Measurements from ENCODE around the gene RMI1. TPM values are rescaled to one million over a fixed set of nuclear protein-coding genes. Genes with fewer than 3 reads are reported as not detected.

The RMI1 gene
- total and polyA plus RNA-seq, 10 of the 15 experiments (the other 5 are each of a cell fraction or from before 2014, with no cell fraction given) = 3.6 to 34.1 (median 16.1) TPM

- no peak for TF ChIP-seq CUX1 (IDR thresholded peaks at IDR 0.05; ENCODE audit: insufficient replicate concordance, low read depth, low read length)
These were observed 19.6 kb upstream of the RMI1 start (continued) for GRCh38 chr9:83960991-83961390.

GRCh38 chr9:83962165-83962564 lies 18.4 kb upstream of the RMI1 start:
- FAIRE-seq = no peak
- SMC1A ChIA-PET (ENCODE audit: uncharacterized antibody, unreplicated experiment) = interaction anchor here (1.4 to 2.1 kb wide), 2 partner anchors 10 to 17 kb away, joined by 3 to 12 read pairs; no protein-coding TSS in a partner anchor
- in situ Hi-C loops (cut with MboI) = no loop called here
- TF ChIP-seq, protein P1, sequence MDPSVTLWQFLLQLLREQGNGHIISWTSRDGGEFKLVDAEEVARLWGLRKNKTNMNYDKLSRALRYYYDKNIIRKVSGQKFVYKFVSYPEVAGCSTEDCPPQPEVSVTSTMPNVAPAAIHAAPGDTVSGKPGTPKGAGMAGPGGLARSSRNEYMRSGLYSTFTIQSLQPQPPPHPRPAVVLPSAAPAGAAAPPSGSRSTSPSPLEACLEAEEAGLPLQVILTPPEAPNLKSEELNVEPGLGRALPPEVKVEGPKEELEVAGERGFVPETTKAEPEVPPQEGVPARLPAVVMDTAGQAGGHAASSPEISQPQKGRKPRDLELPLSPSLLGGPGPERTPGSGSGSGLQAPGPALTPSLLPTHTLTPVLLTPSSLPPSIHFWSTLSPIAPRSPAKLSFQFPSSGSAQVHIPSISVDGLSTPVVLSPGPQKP (IDR thresholded peaks at IDR 0.05; ENCODE audit: low read depth, low read length) = no peak
- TF ChIP-seq, protein P2, sequence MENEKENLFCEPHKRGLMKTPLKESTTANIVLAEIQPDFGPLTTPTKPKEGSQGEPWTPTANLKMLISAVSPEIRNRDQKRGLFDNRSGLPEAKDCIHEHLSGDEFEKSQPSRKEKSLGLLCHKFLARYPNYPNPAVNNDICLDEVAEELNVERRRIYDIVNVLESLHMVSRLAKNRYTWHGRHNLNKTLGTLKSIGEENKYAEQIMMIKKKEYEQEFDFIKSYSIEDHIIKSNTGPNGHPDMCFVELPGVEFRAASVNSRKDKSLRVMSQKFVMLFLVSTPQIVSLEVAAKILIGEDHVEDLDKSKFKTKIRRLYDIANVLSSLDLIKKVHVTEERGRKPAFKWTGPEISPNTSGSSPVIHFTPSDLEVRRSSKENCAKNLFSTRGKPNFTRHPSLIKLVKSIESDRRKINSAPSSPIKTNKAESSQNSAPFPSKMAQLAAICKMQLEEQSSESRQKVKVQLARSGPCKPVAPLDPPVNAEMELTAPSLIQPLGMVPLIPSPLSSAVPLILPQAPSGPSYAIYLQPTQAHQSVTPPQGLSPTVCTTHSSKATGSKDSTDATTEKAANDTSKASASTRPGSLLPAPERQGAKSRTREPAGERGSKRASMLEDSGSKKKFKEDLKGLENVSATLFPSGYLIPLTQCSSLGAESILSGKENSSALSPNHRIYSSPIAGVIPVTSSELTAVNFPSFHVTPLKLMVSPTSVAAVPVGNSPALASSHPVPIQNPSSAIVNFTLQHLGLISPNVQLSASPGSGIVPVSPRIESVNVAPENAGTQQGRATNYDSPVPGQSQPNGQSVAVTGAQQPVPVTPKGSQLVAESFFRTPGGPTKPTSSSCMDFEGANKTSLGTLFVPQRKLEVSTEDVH (IDR thresholded peaks at IDR 0.05; ENCODE audit: low read depth, partially characterized antibody) = no peak
- TF ChIP-seq ZBTB33 (IDR thresholded peaks at IDR 0.05) (no peak), PKNOX1 (IDR thresholded peaks at IDR 0.05) (no peak), NBN (IDR thresholded peaks at IDR 0.05) (no peak), FOXM1 (IDR thresholded peaks at IDR 0.05; ENCODE audit: low read depth, low read length) (no peak), YY1 (IDR thresholded peaks at IDR 0.05; ENCODE audit: low read depth, low read length) (no peak), MTA3 (IDR thresholded peaks at IDR 0.05; ENCODE audit: borderline replicate concordance, low read length) (no peak), SMC3 (IDR thresholded peaks at IDR 0.05; ENCODE audit: borderline replicate concordance, low read length) (no peak)

More at GRCh38 chr9:83962165-83962564, 18.4 kb upstream of the RMI1 start:
- Histone ChIP-seq H3K4me2 (ENCODE audit: control insufficient read depth, insufficient read depth) (no peak overlapping the region), H3K9ac (ENCODE audit: control insufficient read depth, insufficient read depth, low read length) (no peak overlapping the region), H3K4me3 (no peak overlapping the region), H2AFZ (ENCODE audit: control insufficient read depth, low read depth, low read length) (no peak overlapping the region), H3K27me3 (replicated peaks in 1 of 2; ENCODE audit: control insufficient read depth in 2 of 2, insufficient read depth in 2 of 2, low read length in 1 of 2) (no peaks in the 10 kb centered on the region), H4K20me1 (ENCODE audit: control insufficient read depth, insufficient read depth) (no peaks in the 10 kb centered on the region), H3K79me2 (ENCODE audit: control insufficient read depth, insufficient read depth, low read length) (no peaks in the 10 kb centered on the region), H3K27ac (ENCODE audit: control insufficient read depth, insufficient read depth) (no peak overlapping the region), H3K4me1 (ENCODE audit: control insufficient read depth, insufficient read depth, low read length) (no peaks in the 10 kb centered on the region), H3K36me3 (ENCODE audit: control insufficient read depth in 2 of 2, insufficient read depth in 2 of 2, low read length in 1 of 2) (peaks cover 0 to under 1% of the 10 kb centered on the region in 2 experiments; a peak in 2 of 4 replicates), H3K9me3 (replicated peaks; ENCODE audit: control insufficient read depth, insufficient read depth, low read length) (no peaks in the 10 kb centered on the region)
- DNase-seq (ENCODE audit: low read depth, low spot score) (no peak), ATAC-seq (no peak)
- BruUV-seq (replicated peaks) = no TSS peak
- CTCF ChIA-PET = interaction anchor here (1.2 to 2.7 kb wide), 2 partner anchors 22 to 299 kb away, joined by 3 to 11 read pairs; no protein-coding TSS in a partner anchor
- RAD21 ChIA-PET (ENCODE audit: unreplicated experiment) = no interaction called here
- 79% methylated on average over 3 of the region's 3 CpGs for WGBS (ENCODE audit: insufficient coverage, insufficient replicate concordance, low lambda C conversion rate, missing lambda C conversion rate)
- intact Hi-C loops (cut with micrococcal nuclease; ENCODE audit: unreplicated experiment) = no loop called here
- POLR2A ChIA-PET = interaction anchor here (0.6 to 1.6 kb wide), 3 partner anchors 15 to 358 kb away, joined by 3 to 5 read pairs (median 4); no protein-coding TSS in a partner anchor
